Measurements from ENCODE around the gene SLC39A8. TPM values are rescaled to one million over a fixed set of nuclear protein-coding genes. Genes with fewer than 3 reads are reported as not detected.
A peak's percentile ranks its signal among the peaks of the same experiment; 100 is the strongest.

Gene SLC39A8
- total RNA-seq, 1 donor from 2014 or later, result 11.4 TPM

GRCh38 chr4:102263024-102263787 is 82.1 kb downstream of the SLC39A8 start:
- no peak overlapping the region for H3K4me3 Mint-ChIP-seq
- H3K4me1 Mint-ChIP-seq, result peaks cover 2% of the 10 kb centered on the region
- no peaks in the 10 kb centered on the region for H3K27me3 Mint-ChIP-seq (ENCODE audit: low read depth)
- no peak overlapping the region for H3K27ac Mint-ChIP-seq (ENCODE audit: unreplicated experiment)
- DNase-seq (ENCODE audit: low read depth, low spot score), result no peak
- H3K9me3 Mint-ChIP-seq, result no peaks in the 10 kb centered on the region
- no peaks in the 10 kb centered on the region for H3K36me3 Mint-ChIP-seq (ENCODE audit: low read depth)
- peak; percentile 79 for TF ChIP-seq CTCF (conservative IDR thresholded peaks at IDR 0.05)

- Mint-ChIP-seq H3K36me3 (ENCODE audit: low read depth) (no peaks in the 10 kb centered on the region), H3K4me3 (no peak overlapping the region), H3K4me1 (peaks cover 10% of the 10 kb centered on the region), H3K27me3 (ENCODE audit: low read depth) (no peaks in the 10 kb centered on the region), H3K9me3 (peaks cover 3% of the 10 kb centered on the region), H3K27ac (ENCODE audit: unreplicated experiment) (no peak overlapping the region)
- no peak for DNase-seq (ENCODE audit: low read depth, low spot score)
- TF ChIP-seq CTCF (conservative IDR thresholded peaks at IDR 0.05), result no peak
Measured at GRCh38 chr4:102259702-102260101, 85.6 kb downstream of the SLC39A8 start.

- no peak for DNase-seq (ENCODE audit: low read depth, low spot score)
- no peak overlapping the region for H3K27ac Mint-ChIP-seq (ENCODE audit: unreplicated experiment)
- no peak overlapping the region for H3K4me3 Mint-ChIP-seq
- H3K9me3 Mint-ChIP-seq, result peaks cover 3% of the 10 kb centered on the region
- peaks cover 10% of the 10 kb centered on the region for H3K4me1 Mint-ChIP-seq
- H3K27me3 Mint-ChIP-seq (ENCODE audit: low read depth), result no peaks in the 10 kb centered on the region
- no peak for TF ChIP-seq CTCF (conservative IDR thresholded peaks at IDR 0.05)
- no peaks in the 10 kb centered on the region for H3K36me3 Mint-ChIP-seq (ENCODE audit: low read depth)
Measured at GRCh38 chr4:102259081-102259480, 86.2 kb downstream of the SLC39A8 start.

GRCh38 chr4:102256321-102256720 is 89.0 kb downstream of the SLC39A8 start:
- no peak for DNase-seq (ENCODE audit: low read depth, low spot score)
- no peaks in the 10 kb centered on the region for H3K27me3 Mint-ChIP-seq (ENCODE audit: low read depth)
- no peaks in the 10 kb centered on the region for H3K36me3 Mint-ChIP-seq (ENCODE audit: low read depth)

GRCh38 chr4:102253860-102254259 is 91.4 kb downstream of the SLC39A8 start:
- no peaks in the 10 kb centered on the region for H3K27me3 Mint-ChIP-seq (ENCODE audit: low read depth)
- no peaks in the 10 kb centered on the region for H3K36me3 Mint-ChIP-seq (ENCODE audit: low read depth)
- no peak for DNase-seq (ENCODE audit: low read depth, low spot score)
- H3K4me3 Mint-ChIP-seq, result no peak overlapping the region
- no peak overlapping the region for H3K27ac Mint-ChIP-seq (ENCODE audit: unreplicated experiment)
- H3K4me1 Mint-ChIP-seq, result peaks cover 10% of the 10 kb centered on the region
- H3K9me3 Mint-ChIP-seq, result peaks cover 3% of the 10 kb centered on the region
- TF ChIP-seq CTCF (conservative IDR thresholded peaks at IDR 0.05), result no peak

More at GRCh38 chr4:102256321-102256720, 89.0 kb downstream of the SLC39A8 start:
- TF ChIP-seq CTCF (conservative IDR thresholded peaks at IDR 0.05), result no peak
- Mint-ChIP-seq H3K27ac (ENCODE audit: unreplicated experiment) (no peak overlapping the region), H3K9me3 (peaks cover 3% of the 10 kb centered on the region), H3K4me3 (no peak overlapping the region), H3K4me1 (peaks cover 10% of the 10 kb centered on the region)
